Measurements from ENCODE around the gene XYLT1.

XYLT1 gene

GRCh38 chr16:17453364-17454038 lies 17.3 kb downstream of the XYLT1 start:
- Histone ChIP-seq H3K36me3 (ENCODE audit: control insufficient read depth, insufficient read depth, low read length) (no peaks in the 10 kb centered on the region), H3K4me3 (ENCODE audit: low read depth, low read length) (no peak overlapping the region), H3K9ac (ENCODE audit: low read depth, low read length) (no peak overlapping the region), H3K4me1 (ENCODE audit: control insufficient read depth, insufficient read depth, low read length) (no peaks in the 10 kb centered on the region), H3K27me3 (ENCODE audit: control insufficient read depth, insufficient read depth, low read length) (no peaks in the 10 kb centered on the region), H3K9me3 (ENCODE audit: control insufficient read depth, insufficient read depth, low read length) (no peaks in the 10 kb centered on the region)

GRCh38 chr16:17452922-17453321 lies 17.8 kb downstream of the XYLT1 start:
- Histone ChIP-seq H3K4me3 (ENCODE audit: low read depth, low read length) (no peak overlapping the region), H3K9ac (ENCODE audit: low read depth, low read length) (no peak overlapping the region), H3K9me3 (ENCODE audit: control insufficient read depth, insufficient read depth, low read length) (no peaks in the 10 kb centered on the region), H3K4me1 (ENCODE audit: control insufficient read depth, insufficient read depth, low read length) (no peaks in the 10 kb centered on the region), H3K36me3 (ENCODE audit: control insufficient read depth, insufficient read depth, low read length) (no peaks in the 10 kb centered on the region), H3K27me3 (ENCODE audit: control insufficient read depth, insufficient read depth, low read length) (no peaks in the 10 kb centered on the region)

GRCh38 chr16:17451843-17452242 lies 18.9 kb downstream of the XYLT1 start:
- no peak overlapping the region for H3K9ac ChIP-seq (ENCODE audit: low read depth, low read length)
- no peaks in the 10 kb centered on the region for H3K9me3 ChIP-seq (ENCODE audit: control insufficient read depth, insufficient read depth, low read length)
- H3K27me3 ChIP-seq (ENCODE audit: control insufficient read depth, insufficient read depth, low read length) = no peaks in the 10 kb centered on the region
- H3K4me3 ChIP-seq (ENCODE audit: low read depth, low read length) = no peak overlapping the region
- peaks cover 2% of the 10 kb centered on the region for H3K4me1 ChIP-seq (ENCODE audit: control insufficient read depth, insufficient read depth, low read length)
- no peaks in the 10 kb centered on the region for H3K36me3 ChIP-seq (ENCODE audit: control insufficient read depth, insufficient read depth, low read length)

GRCh38 chr16:17450291-17450690 lies 20.5 kb downstream of the XYLT1 start:
- Histone ChIP-seq H3K27me3 (ENCODE audit: control insufficient read depth, insufficient read depth, low read length) (no peaks in the 10 kb centered on the region), H3K4me3 (ENCODE audit: low read depth, low read length) (no peak overlapping the region), H3K9ac (ENCODE audit: low read depth, low read length) (no peak overlapping the region), H3K9me3 (ENCODE audit: control insufficient read depth, insufficient read depth, low read length) (no peaks in the 10 kb centered on the region), H3K36me3 (ENCODE audit: control insufficient read depth, insufficient read depth, low read length) (no peaks in the 10 kb centered on the region), H3K4me1 (ENCODE audit: control insufficient read depth, insufficient read depth, low read length) (peaks cover 2% of the 10 kb centered on the region)

GRCh38 chr16:17448640-17449638 lies 21.8 kb downstream of the XYLT1 start:
- no peak overlapping the region for H3K4me3 ChIP-seq (ENCODE audit: low read depth, low read length)
- H3K9ac ChIP-seq (ENCODE audit: low read depth, low read length) = no peak overlapping the region
- no peaks in the 10 kb centered on the region for H3K9me3 ChIP-seq (ENCODE audit: control insufficient read depth, insufficient read depth, low read length)
- H3K4me1 ChIP-seq (ENCODE audit: control insufficient read depth, insufficient read depth, low read length) = peaks cover 2% of the 10 kb centered on the region
- H3K27me3 ChIP-seq (ENCODE audit: control insufficient read depth, insufficient read depth, low read length) = no peaks in the 10 kb centered on the region
- no peaks in the 10 kb centered on the region for H3K36me3 ChIP-seq (ENCODE audit: control insufficient read depth, insufficient read depth, low read length)

- Histone ChIP-seq H3K36me3 (ENCODE audit: control insufficient read depth, insufficient read depth, low read length) (no peaks in the 10 kb centered on the region), H3K4me1 (ENCODE audit: control insufficient read depth, insufficient read depth, low read length) (peaks cover 2% of the 10 kb centered on the region), H3K27me3 (ENCODE audit: control insufficient read depth, insufficient read depth, low read length) (no peaks in the 10 kb centered on the region), H3K9me3 (ENCODE audit: control insufficient read depth, insufficient read depth, low read length) (no peaks in the 10 kb centered on the region), H3K9ac (ENCODE audit: low read depth, low read length) (no peak overlapping the region), H3K4me3 (ENCODE audit: low read depth, low read length) (no peak overlapping the region)
These were observed 23.6 kb downstream of the XYLT1 start for GRCh38 chr16:17447101-17447569.

- H3K4me1 ChIP-seq (ENCODE audit: control insufficient read depth, insufficient read depth, low read length) = peaks cover 2% of the 10 kb centered on the region
- no peaks in the 10 kb centered on the region for H3K27me3 ChIP-seq (ENCODE audit: control insufficient read depth, insufficient read depth, low read length)
- no peak overlapping the region for H3K4me3 ChIP-seq (ENCODE audit: low read depth, low read length)
- H3K9me3 ChIP-seq (ENCODE audit: control insufficient read depth, insufficient read depth, low read length) = no peaks in the 10 kb centered on the region
- H3K36me3 ChIP-seq (ENCODE audit: control insufficient read depth, insufficient read depth, low read length) = no peaks in the 10 kb centered on the region
- H3K9ac ChIP-seq (ENCODE audit: low read depth, low read length) = no peak overlapping the region
These were observed 24.1 kb downstream of the XYLT1 start for GRCh38 chr16:17446661-17447060.

- Histone ChIP-seq H3K4me1 (ENCODE audit: control insufficient read depth, insufficient read depth, low read length) (peaks cover 2% of the 10 kb centered on the region), H3K27me3 (ENCODE audit: control insufficient read depth, insufficient read depth, low read length) (no peaks in the 10 kb centered on the region), H3K9me3 (ENCODE audit: control insufficient read depth, insufficient read depth, low read length) (no peaks in the 10 kb centered on the region), H3K9ac (ENCODE audit: low read depth, low read length) (no peak overlapping the region), H3K4me3 (ENCODE audit: low read depth, low read length) (no peak overlapping the region), H3K36me3 (ENCODE audit: control insufficient read depth, insufficient read depth, low read length) (no peaks in the 10 kb centered on the region)
These were observed 25.3 kb downstream of the XYLT1 start for GRCh38 chr16:17445421-17445820.

- H3K4me1 ChIP-seq (ENCODE audit: control insufficient read depth, insufficient read depth, low read length) = peaks cover 2% of the 10 kb centered on the region
- no peak overlapping the region for H3K9ac ChIP-seq (ENCODE audit: low read depth, low read length)
- H3K27me3 ChIP-seq (ENCODE audit: control insufficient read depth, insufficient read depth, low read length) = no peaks in the 10 kb centered on the region
- no peaks in the 10 kb centered on the region for H3K36me3 ChIP-seq (ENCODE audit: control insufficient read depth, insufficient read depth, low read length)
- H3K4me3 ChIP-seq (ENCODE audit: low read depth, low read length) = no peak overlapping the region
- H3K9me3 ChIP-seq (ENCODE audit: control insufficient read depth, insufficient read depth, low read length) = no peaks in the 10 kb centered on the region
These were observed 26.1 kb downstream of the XYLT1 start for GRCh38 chr16:17444658-17445057.

- H3K27me3 ChIP-seq (ENCODE audit: control insufficient read depth, insufficient read depth, low read length) = no peaks in the 10 kb centered on the region
- H3K9ac ChIP-seq (ENCODE audit: low read depth, low read length) = no peak overlapping the region
- H3K9me3 ChIP-seq (ENCODE audit: control insufficient read depth, insufficient read depth, low read length) = no peaks in the 10 kb centered on the region
- no peaks in the 10 kb centered on the region for H3K36me3 ChIP-seq (ENCODE audit: control insufficient read depth, insufficient read depth, low read length)
- no peak overlapping the region for H3K4me3 ChIP-seq (ENCODE audit: low read depth, low read length)
- no peaks in the 10 kb centered on the region for H3K4me1 ChIP-seq (ENCODE audit: control insufficient read depth, insufficient read depth, low read length)
These were observed 30.6 kb downstream of the XYLT1 start for GRCh38 chr16:17440131-17440530.

- Histone ChIP-seq H3K27me3 (ENCODE audit: control insufficient read depth, insufficient read depth, low read length) (no peaks in the 10 kb centered on the region), H3K4me3 (ENCODE audit: low read depth, low read length) (no peak overlapping the region), H3K9ac (ENCODE audit: low read depth, low read length) (no peak overlapping the region)
These were observed 31.2 kb downstream of the XYLT1 start for GRCh38 chr16:17439580-17439979.

GRCh38 chr16:17437981-17438380 lies 32.8 kb downstream of the XYLT1 start:
- no peaks in the 10 kb centered on the region for H3K4me1 ChIP-seq (ENCODE audit: control insufficient read depth, insufficient read depth, low read length)
- no peaks in the 10 kb centered on the region for H3K36me3 ChIP-seq (ENCODE audit: control insufficient read depth, insufficient read depth, low read length)
- no peak overlapping the region for H3K4me3 ChIP-seq (ENCODE audit: low read depth, low read length)
- H3K9ac ChIP-seq (ENCODE audit: low read depth, low read length) = no peak overlapping the region
- H3K9me3 ChIP-seq (ENCODE audit: control insufficient read depth, insufficient read depth, low read length) = no peaks in the 10 kb centered on the region
- no peaks in the 10 kb centered on the region for H3K27me3 ChIP-seq (ENCODE audit: control insufficient read depth, insufficient read depth, low read length)

More at GRCh38 chr16:17439580-17439979, 31.2 kb downstream of the XYLT1 start:
- Histone ChIP-seq H3K9me3 (ENCODE audit: control insufficient read depth, insufficient read depth, low read length) (no peaks in the 10 kb centered on the region), H3K4me1 (ENCODE audit: control insufficient read depth, insufficient read depth, low read length) (no peaks in the 10 kb centered on the region), H3K36me3 (ENCODE audit: control insufficient read depth, insufficient read depth, low read length) (no peaks in the 10 kb centered on the region)

Data from iPS-15b (cell line).